IPS-NIHi7 (cell line): ENCODE measurements around the gene GALNT4.

ENCODE experiments used
- DNase-seq: peaks from one replicate; pipeline ENCODE4 v3.0.0; 2012; ENCODE audit warnings: mixed read lengths; ENCODE audit errors: extremely low spot score

GALNT4 gene

GRCh38 chr12:89529738-89530137 lies 5.1 kb upstream of the GALNT4 start:
- DNase-seq = no peak

DNA sequence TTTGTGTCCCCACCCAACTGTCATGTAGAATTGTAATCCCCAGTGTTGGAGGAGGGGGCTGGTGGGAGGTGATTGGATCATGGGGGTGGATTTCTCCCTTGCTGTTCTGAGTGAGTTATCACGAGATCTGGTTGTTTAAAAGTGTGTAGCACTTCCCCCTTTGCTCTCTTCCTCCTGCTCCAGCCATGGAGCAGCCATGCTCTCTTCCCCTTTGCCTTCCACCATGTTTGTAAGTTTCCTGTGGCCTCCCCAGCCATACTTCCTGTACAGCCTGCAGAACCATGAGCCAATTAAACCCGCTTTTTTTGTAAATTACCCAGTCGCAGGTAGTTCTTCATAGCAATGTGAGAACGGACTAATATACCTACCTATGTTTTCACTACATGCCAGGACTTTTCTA lies 3.8 kb upstream of the GALNT4 start:
- no peak for DNase-seq

- peak; percentile 87 for DNase-seq
Observed at GRCh38 chr12:89525824-89526770, 1.5 kb upstream of the GALNT4 start, which contains the start of gene POC1B. TSS of gene POC1B (minus strand) at chr12:89526047. CDS start at chr12:89525895, 152 bp downstream.

GRCh38 chr12:89525305-89525823 lies 768 bp upstream of the GALNT4 start:
- DNase-seq = peak; percentile 28

DNA sequence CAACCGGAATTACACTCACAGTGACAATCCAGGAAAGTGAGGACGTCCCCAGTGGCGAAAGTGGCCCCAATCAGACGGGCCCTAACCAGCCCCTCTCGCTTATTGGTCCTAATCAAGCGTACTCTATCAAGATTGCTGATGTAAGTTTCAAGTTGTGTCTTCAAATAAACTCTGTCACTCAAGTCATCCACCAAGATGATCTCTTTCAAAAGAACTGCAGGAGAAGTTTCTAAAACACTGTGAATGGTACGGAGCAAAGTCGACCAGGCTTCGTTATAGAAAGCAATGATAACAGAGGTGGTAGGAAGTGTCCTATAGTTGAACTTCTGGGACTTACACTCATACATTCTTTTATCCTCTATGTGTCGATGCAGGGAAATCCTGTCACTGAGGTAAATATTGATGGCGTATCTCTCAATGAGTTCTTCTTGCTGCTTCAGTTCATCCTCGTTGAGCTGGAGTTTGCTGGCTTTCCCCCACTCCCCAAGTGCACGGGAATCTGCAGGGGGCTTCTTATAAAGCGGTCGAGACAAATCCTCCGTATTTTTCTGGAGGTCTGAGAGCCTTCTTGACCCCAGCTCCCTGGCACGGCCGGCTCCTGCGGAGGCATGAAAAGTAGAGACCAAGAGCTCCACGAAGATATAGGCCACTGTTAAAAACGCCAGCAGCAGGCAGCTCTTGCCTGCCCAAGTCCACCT lies 604 bp downstream of the GALNT4 start:
- DNase-seq = no peak

DNA sequence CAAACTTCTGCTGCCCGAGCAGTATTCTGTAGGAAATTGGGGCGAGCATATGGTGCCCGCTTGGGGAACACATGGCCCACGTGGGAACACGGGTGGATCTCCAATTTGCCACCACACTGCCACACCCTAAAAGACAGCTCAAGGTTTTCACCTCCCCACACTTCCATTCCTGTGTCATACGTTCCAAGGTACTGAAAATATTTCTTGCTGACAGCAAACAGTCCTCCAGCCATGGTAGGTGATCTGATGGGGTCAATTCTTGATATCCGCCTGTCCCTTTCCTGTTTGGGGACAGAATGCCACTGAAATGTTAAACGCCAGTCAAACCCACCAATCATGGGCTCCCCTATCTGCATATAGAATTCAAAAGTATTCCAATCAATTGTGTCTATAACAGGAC lies 1.2 kb downstream of the GALNT4 start:
- DNase-seq = no peak

- DNase-seq = no peak
Observed at GRCh38 chr12:89521364-89522223, 3.0 kb downstream of the GALNT4 start.

GRCh38 chr12:89517720-89518119 lies 6.9 kb downstream of the GALNT4 start:
- no peak for DNase-seq

GRCh38 chr12:89516633-89517032 lies 8.0 kb downstream of the GALNT4 start:
- DNase-seq = no peak

GRCh38 chr12:89514751-89515150 lies 9.8 kb downstream of the GALNT4 start:
- DNase-seq = no peak

GRCh38 chr12:89513544-89513943 lies 11.1 kb downstream of the GALNT4 start:
- DNase-seq = no peak

- DNase-seq = no peak
Observed at GRCh38 chr12:89507015-89507824, 17.4 kb downstream of the GALNT4 start.

DNA sequence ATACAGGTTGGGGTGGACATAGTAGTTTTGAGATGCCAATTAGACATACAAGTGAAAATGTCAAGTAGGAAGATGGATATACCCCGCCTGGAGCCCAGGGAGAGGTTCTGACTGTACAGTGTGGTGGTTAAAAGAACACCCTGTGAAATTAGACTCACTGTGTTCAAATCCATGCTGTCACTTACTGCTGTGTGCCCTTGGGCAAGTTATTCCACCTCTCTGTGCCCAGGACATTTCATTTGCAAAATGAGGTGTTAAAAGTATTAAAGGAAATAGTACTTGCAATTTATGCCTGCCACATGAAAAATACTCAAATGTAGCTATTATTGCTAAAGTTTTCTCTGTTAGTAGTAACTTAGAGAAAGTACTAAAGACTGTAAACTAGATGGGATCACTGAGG lies 18.5 kb downstream of the GALNT4 start:
- DNase-seq = no peak

- no peak for DNase-seq
Observed at GRCh38 chr12:89504560-89505346, 19.8 kb downstream of the GALNT4 start.

GRCh38 chr12:89501793-89502192 lies 22.8 kb downstream of the GALNT4 start:
- DNase-seq = no peak

- no peak for DNase-seq
Observed at GRCh38 chr12:89499857-89500256, 24.7 kb downstream of the GALNT4 start.

- DNase-seq = no peak
Observed at GRCh38 chr12:89497467-89497866, 27.1 kb downstream of the GALNT4 start.

DNA sequence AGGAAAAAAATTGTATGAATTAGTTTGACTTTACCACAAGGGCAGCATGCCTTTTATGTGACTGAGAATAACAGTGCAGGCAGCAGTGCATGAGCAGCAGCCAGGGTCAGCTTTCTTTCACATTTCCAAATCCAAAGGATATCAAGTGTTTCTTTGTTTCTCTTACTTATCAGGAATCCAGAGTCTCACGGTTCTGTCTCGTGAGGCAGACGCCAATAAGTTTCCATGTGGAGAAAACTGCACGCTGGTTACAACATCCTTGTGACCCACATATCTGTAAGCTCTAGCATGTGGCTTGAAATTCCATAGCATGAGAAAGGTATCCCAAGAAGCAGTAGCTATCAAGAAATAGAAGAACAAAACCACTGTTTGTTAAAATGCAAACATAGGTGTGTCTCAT lies 27.6 kb downstream of the GALNT4 start:
- DNase-seq = no peak

DNA sequence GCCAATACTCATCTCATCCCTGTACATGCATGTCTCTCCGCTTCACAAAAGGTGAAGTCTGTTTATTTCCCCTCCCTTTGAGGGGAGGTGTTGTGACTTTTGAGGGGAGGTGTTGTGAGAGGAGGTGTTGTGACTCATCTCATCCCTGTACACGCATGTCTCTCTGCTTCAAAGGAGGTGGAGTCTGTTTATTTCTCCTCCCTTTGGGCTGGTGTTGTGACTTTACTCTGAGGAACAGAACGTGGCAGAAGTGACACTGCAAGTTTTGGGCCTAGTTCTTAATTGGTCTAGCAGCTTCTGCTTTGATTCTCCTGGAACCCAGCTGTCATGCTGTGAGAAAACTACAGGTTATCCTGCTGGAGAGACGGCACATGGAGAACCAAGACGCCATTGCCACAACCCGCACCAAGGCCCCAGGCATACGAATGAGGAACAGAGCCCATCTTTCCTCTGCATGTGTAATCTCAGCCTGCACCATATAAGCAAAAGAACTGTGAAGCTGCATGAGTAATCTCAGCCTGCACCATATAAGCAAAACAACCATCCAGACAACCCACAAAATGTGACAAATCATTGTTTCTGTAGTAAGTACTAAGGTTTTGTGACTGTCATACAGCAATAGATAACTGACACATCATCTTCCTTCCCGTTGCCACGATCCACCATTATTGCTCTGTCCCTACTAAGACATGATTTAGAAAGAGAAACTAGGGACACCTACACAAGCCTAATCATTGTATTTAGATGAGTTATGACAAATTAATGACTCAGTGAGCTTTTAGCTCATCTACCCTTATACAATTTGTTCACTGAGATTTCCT lies 30.0 kb downstream of the GALNT4 start:
- no peak for DNase-seq
